GM19463 (cell line): ENCODE data around the gene TDRD7.

Source experiments
- ATAC-seq: cut with Tn5 transposase; IDR thresholded peaks from one replicate; pipeline ENCODE4 v1.9.1; 2021; ENCODE audit warnings: mild to moderate bottlenecking, moderate library complexity; ENCODE audit not compliant: unreplicated experiment

Gene TDRD7

GRCh38 chr9:97521576-97522333 lies 109.9 kb downstream of the TDRD7 start:
- no peak for ATAC-seq

GRCh38 chr9:97524424-97524823 lies 112.5 kb downstream of the TDRD7 start:
- ATAC-seq, result no peak

GRCh38 chr9:97525451-97525850 lies 113.6 kb downstream of the TDRD7 start:
- no peak for ATAC-seq

DNA sequence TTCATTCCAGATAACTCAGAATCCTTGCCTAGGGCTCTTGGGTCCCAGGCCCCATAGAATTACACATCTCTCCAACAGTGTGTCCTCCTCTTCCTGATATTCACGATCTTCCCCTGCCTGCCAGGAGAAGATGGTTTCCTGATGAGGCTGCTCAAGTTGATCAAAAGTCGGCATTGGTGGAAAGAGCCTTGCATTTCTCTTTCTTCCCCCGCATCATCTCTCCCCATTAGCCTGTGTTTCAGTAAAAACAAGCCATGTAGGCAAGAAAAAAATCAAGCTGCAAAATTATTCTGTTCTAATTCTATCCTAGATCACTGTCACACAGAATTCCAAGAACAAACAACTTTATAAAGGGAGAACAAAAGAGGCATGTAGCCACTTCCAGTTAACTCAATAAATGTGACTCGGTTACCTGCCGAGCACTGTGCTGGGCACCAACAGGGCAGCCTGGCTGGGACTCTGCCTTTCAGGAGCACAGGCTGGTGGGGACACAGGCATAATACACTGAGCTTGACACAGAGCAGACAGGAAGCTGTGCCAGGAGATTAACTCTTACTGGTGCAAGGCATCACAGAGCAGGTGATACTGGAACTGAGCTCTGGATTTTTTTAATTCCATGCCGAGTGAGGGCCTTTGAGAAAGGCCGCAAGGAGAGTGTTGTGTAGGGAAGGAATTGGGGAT lies 115.1 kb downstream of the TDRD7 start:
- ATAC-seq, result no peak

GRCh38 chr9:97527626-97528528 lies 116.0 kb downstream of the TDRD7 start:
- ATAC-seq, result peak; percentile 26

GRCh38 chr9:97528529-97529230 lies 116.8 kb downstream of the TDRD7 start:
- peak; percentile 42 for ATAC-seq

- peak; percentile 84 for ATAC-seq
These were observed 117.6 kb downstream of the TDRD7 start for GRCh38 chr9:97529363-97530076.

GRCh38 chr9:97531888-97532376 lies 120.0 kb downstream of the TDRD7 start:
- ATAC-seq, result no peak

GRCh38 chr9:97534185-97534584 lies 122.3 kb downstream of the TDRD7 start:
- ATAC-seq, result no peak

DNA sequence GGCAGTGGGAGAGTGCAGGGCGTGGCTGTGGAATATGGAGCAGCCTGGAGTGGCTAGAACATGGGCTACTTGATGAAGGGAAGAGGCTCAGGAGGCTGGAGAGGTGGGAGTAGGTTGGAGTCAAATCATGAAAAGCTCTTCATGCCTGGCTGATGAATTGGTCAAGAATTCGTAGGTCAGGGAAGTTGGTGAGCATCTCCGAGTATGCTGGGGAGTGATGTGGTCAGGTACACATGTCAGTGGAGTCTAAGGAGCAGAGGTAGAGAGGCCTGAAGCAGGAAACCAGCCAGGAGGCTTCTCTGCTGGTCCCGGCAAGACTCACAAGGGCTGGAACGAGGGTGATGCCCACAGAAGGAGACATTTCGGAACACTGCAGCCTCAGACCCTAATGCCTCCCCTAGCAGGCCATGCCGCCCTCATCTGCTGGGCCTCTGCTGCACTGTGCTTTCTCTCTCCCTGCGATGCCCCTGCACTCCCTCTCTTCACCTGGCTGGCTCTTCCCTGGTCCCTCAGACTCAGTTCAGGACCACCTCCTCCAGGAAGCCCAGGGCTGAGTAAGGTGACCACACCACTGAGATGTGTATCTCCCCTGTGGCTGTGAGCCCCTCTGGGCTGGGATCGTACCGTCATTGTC lies 123.2 kb downstream of the TDRD7 start:
- ATAC-seq, result no peak

GRCh38 chr9:97535771-97536170 lies 123.9 kb downstream of the TDRD7 start:
- no peak for ATAC-seq

GRCh38 chr9:97536480-97536879 lies 124.6 kb downstream of the TDRD7 start:
- no peak for ATAC-seq

DNA sequence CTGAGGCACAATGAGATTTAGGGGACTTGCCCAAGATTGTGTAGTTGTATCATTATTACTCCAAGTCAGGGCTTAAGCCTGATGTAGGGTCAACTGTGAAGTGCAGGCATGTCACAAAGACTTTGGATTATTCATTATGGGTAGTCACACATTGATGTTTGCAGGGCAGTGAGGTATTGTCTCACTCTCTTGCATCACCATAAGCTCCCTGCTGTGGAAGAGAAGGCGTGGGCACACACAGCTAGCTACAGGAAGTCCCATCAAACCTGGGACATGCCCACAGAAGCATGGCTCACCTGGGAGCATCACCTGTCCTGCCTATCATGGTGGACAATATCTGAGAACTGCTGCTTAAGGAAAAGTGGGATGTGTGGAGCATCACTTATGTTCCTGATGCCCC lies 131.7 kb downstream of the TDRD7 start:
- no peak for ATAC-seq

- no peak for ATAC-seq
These were observed 133.6 kb downstream of the TDRD7 start for GRCh38 chr9:97545486-97545885.
